Left renal cortex interstitium (tissue), 4 donors: Measurements from ENCODE around the gene FSTL1. TPM values are rescaled to one million over a fixed set of nuclear protein-coding genes. Genes with fewer than 3 reads are reported as not detected.

Source experiments
- DNase-seq, 4 donors: peaks; one replicate each; pipeline ENCODE4 v3.0.0-alpha.2; 2013; ENCODE audit warnings: low read depth in 4 of 4, low spot score in 2 of 4, missing footprints in 1 of 4
- polyA plus RNA-seq, 4 donors: library from polyadenylated mRNA; unstranded; fragments of 120-200 nt; gene quantifications; one replicate each; pipeline ENCODE4 v1.2.1, GENCODE V29; 2013; ENCODE audit not compliant: insufficient read length in 4 of 4

The FSTL1 gene
- polyA plus RNA-seq, 4 donors: 462 to 630 (median 549) TPM

DNA sequence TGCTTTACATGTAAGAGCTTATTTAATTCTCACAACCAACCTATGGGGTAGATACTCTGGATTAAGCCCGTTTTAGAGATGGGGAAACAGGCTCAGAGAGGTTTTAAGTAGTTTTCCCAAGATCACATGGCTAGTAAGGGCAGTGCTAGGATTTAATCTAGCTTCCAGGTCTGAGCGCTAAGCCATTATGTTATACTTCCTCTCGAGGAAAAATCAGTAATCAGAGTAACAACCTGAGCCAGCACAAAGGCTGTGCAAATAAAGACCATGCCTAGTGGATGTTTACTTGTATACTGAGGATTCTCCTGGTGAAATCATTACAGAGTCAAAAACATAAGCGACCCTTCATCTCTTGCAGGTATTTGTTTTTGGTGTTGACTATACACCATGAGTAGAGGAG, 9.0 kb downstream of the FSTL1 start:
- DNase-seq: no peak

DNA sequence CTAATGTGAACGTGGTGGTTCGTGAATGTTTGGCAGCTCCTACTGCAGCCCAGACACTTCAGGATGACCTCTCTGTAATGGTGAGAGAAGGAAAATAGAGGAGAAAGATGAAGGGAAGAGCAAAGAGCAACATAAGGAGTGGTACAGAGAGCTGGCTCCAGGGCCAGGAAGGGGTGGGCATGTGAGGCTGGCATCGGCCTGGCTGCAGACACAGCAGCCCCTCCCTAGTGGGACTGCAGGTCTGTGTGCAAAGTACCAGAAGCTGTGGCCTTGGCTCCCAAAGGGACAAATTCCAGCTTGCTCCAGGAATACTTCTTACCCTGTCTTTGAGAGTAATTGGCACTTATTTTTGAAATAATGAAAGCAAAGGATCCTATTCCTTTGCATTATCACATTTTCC, 10.0 kb downstream of the FSTL1 start:
- no peak for DNase-seq

DNA sequence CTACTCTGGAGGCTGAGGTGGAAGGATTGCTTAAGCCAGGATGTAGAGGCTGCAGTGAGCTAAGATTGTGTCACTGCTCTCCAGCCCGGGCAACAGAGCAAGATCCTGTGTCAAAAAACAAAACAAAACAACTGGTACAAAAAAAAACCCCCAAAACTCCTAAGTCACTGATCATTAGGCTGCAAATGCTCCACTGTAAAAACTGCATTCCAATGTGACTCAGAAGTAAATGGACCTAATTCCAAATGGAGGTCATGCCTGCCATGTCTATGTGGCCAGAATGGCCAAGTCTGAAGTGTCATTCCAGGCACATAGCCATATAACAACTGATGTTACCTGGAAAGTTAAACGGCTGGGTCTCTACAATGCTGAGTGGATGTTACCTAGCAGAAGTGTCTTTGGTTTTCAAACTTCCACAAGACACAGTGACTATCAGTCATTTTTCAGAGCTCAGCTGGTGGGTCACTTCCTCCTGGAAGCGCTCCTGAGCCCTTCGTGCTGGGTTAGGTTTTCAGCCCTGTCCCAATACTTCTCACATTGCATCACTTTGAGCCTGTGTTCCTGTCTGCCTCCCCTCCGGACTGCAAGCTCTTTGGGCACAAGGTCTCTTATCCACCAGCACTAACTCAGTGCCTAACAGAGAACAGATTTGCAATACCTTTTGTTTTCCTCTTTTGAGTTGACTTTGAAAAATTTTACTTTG, 10.6 kb downstream of the FSTL1 start:
- no peak for DNase-seq

DNA sequence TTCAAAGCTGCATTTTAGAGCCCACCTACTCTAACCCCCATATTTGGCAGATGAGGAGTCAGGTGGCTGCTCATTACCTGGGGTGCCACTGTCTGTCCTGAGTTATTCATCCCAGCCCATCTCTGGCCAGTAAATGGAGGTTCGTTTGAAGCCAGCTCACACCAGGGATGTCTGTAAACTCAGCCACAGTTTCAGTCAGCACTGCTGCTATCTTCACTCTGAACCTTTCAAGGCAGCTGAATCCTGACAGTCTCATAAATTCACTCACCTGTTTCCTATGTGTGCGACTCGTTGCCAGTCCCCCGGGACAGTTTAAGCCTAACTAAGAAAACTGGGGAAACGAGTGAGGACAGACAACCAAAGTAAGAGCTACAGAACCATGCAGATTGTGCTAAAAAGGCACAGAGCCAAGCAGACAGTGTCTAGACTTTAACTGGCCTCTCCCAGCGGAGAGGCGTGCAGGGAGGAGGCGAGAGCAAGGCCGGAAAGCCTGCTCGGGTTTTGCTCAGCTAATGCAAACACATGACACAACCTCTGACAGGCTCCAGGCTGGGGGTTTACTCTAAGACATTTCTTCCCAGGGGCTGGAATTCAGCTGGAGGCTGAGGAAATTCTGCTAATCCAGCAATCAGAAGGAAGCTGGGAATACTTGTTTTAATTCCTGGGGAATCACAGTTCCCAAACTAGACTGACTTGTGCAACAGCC, 12.0 kb downstream of the FSTL1 start:
- peak in 2 of 4 donors; percentile 67 to 72 for DNase-seq

DNA sequence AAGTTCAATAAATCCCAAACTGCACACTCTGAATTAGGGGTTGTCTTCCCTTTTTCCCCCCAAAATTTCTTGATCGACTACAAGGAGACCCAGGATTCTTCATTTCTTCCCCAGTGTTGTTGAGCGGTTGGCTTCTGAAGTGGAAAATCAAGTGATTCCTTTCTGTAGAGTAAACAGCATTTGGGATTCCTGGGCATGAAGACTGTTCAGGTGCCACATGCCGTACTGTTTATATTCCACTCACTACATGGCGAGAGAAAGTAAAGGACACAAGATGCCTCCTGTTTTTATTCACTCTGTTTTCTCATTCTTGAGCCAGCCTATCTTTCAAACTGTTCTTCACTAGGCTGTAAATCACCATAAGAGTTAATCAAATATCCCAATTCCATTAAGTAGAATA, 12.6 kb downstream of the FSTL1 start:
- DNase-seq: no peak

DNA sequence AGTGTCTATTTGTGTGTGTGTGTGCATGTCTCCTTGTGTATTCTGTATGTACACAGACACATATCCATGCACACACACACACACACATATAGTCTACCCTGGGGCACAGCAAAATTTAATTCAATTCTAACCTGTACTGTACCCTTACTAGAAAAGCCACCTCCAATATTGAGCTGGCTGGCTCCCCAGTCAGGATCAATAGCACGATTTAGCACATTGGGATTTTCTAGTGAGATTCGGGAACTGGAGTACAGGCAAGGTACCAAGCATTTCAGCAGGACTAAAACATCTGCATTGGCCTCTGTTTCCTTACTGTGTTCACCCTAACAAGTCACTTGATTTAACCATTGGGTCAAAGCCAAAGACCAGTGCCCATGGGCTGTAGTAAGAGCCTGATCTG, 13.2 kb downstream of the FSTL1 start:
- DNase-seq: no peak

DNA sequence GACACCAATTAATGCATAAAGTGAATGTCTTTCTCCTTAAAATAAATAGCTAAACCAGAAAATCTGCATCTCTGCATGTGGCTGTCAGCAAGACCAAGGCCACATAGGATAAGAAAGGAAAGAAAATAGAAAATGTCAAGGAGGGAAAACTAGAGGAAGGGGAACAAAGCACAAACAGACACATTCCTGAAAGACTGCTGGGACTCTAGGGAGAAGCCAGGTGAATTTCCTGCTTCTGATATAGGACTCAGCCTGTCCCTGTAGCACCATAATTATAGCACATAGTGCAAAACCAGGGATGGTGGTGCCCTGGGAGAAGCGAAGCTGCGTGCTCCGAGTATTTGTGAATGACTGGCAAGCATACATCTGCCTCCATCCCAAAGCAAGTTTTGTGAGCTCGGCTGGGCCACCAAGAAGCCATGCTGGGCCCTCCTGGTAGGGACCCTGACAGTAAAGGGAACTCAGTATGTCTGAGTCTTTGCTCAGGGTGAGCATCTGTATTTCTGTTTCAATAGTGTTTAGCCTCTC, 14.2 kb downstream of the FSTL1 start:
- DNase-seq: no peak

DNA sequence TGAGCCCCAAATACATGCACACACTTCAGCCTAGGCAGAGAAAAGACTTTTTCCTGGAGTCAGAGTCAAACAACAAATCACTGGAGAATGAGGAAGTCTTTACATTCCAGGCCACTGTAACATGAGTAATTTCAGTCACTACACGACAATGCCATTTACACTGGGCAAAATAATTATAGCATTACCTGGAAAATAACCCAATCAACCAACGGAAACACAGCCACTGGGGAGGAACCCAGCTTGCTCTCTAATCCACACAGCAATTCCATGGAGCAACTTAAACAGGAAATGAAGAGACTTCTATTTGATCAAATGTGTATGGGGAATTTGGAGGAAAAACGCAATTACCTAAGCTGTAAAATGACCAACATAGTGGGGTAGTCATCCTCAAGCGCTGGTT, 15.2 kb downstream of the FSTL1 start:
- DNase-seq: no peak

DNA sequence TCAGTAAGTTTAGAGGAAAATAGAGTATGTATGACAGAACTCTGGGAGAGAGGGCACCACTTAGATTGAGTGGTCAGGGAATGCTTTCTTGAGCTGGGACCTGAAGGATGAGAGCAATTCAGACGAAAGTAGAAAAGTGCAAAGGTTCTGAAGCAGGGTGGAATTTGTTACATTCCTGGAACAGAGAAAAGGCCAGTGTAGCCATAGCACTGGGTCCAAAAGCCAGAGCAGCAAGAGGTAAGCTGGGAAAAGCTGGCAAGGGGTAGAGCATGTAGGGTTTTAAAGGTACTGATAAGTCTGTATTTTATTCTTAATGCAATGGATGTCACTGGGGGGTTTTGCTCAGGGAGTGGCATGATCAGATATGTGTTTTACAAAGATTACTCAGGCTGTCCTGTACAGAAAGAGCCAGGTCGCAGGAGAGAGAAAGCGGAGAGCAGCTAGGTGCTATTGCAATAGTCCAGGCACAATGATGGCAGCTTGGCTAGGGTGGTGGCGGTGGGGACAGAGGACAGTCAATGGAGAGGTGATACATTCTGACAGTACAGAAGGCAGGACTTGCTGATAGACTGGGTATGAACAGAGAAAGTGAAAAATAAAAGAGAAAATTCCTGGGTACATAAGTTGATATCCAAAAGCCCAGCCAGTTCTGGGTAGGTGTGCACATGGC, 17.0 kb downstream of the FSTL1 start:
- DNase-seq: no peak

DNA sequence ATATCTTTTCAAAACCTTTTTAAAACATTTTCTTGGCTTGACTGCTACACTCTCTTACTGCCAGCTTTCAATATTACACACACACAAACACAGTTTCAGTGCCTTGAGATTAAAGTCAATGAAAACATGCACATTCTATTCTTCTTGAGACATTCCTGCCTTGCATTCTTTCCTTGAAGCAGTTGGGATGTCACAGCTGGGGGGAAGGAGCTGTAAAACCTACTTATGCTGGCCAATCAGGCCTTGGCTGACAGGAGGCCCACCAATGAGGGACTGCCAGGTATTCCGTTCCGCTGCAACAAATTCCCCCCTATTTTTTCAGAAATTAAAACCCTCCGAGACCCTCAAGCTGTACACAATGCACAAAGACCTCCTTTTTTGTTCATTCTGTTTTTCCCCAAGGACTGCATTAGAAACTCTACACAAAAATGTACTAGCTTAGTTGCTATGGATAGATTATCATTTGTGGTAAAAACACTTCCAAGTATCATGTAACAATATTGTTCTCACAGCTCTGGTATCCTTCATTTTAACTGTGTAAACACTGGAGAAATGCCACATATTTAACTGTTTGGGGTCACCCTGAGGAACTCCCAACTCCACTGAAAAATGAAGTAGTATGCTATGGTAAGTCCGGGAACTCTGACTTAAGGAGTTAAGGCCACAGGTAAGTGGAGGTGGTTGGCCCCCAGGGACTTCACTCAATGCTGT, 18.5 kb downstream of the FSTL1 start:
- no peak for DNase-seq

DNA sequence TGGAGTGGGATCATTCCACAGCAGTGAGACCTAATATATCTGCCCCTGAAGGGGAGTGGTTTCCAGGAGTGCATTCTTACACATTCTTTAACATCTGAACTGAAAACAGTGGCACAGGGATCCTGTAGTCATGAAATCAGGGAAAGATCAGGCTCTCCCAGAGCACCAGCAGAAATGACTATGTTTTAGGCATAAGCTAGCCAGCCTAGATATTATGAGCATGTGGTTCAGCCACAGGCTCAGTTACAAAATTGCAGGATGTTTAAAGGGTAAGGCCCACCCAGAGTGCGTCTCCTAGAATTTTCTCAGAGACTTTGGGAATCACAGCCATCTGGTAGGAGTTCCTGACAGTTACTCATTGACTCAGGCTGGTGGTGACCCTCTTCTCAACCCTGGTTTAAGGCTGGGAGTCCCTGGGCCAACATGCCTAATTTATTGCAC, 20.9 kb downstream of the FSTL1 start:
- DNase-seq: no peak

DNA sequence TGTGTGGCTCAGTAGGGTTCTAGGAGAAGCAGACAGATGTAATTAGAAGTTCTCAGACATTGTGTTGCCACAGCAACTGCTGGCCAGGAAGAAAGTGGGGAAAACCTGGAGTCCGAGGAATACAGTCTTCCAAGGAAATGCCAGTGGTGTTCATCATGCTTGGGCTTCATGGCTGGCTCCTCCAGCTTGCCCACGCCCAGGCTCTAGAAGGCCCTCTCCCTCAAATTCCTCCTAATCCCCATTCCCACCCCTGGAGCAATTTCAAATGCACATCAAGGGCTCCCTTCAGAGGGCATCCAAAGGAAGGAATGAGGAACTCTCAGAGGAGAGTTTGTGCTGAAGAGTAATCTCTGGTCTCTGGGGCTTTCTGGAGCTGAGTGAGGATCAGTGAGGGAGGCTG, 21.9 kb downstream of the FSTL1 start:
- no peak for DNase-seq

DNA sequence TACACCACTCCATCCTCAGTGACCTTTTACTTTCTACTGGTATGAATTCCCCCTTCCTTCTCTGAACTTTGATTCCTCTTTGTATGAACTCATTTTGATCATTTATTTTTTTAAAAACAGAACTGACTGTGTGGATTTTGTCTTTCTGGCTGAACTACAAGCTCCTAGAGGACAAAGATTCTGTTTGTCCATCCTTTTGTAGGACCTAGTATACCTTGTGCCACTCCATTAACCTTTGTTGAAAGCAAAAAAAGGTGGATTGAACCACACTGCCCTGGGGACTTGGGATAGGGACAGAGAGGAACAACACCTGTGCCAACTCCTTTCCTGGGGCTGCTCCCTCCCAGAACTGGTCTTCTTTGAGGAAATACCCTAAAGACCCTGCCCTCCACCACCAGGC, 23.6 kb downstream of the FSTL1 start:
- DNase-seq: no peak

DNA sequence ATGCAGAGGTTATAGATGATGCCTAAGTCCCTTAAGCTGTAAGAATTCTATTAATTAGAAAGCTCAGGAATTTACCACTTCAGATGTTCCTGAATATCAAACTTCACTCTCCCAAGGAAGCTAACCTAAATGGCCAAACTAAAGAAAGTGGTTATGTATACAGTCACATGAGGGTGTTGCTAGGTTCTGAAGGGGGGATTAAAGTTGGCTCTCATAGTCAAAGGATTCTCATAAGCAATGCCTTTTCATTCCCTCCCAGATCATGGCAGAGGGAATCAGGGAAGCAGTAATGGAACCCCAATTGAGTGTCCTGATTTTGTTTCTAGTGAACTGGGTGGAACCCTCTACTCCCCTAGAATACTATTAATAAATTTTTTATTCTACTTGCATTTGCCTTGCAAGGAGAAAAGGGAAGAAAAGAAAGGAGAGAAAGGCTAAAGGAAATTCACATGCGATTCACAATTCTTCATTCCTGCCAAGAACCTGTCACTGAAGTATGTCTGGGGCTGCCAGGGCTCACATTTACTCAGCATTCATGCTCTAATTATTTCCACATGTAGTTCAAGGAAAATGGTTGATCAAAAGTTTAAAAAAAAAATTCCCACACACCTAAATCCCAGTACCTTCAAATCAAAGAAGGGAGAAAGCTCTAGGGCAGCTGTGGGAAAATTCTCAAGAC, 25.1 kb downstream of the FSTL1 start:
- peak in 1 of 4 donors; percentile 72 for DNase-seq

DNA sequence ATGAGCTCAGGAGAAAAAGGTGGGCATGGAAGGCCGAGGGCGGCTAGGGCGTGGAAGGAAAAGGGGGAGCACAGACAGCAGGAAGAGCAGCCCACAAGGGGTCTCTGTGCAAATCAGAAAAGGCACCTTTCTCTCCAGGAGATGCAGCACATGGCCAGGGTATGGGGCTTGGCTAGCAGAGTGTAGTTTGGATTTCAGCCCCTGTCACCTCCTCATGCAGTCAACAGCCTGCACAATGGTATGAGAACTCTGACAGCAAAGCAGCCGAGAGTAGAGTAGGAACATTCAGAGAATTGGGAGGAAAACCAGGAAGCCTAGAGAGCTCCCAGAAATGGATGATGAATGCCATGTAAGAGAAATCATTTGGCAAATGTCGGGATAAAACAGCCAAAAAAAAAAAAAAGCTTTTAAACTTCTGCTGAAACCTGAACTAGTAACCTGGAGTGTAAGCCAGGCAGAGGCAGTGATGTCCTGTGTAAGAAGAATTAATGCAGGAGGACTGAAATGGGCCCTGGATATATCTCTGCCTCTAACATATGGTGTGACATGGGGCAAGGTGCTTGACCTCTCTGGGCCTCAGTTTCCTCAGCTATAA, 25.7 kb downstream of the FSTL1 start:
- no peak for DNase-seq

DNA sequence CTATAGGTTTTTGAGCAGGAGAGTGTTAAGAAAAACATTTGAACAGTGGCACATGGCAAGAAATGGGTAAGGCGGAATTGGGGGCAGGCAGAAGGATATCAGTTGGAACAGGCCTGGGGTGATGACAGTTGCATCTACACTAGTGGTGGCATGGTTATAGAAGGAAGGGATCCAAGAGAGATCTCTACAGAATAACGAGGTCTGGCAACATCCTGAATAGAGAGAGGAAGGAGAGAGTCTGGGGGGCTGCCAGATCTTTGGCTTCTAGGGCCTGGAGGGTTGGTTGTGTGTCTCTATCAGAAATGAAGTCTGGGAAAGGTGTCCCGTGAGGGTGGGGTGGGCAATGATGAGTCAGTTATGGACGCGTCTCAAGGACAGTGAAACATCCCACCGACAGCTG, 26.3 kb downstream of the FSTL1 start:
- no peak for DNase-seq

DNA sequence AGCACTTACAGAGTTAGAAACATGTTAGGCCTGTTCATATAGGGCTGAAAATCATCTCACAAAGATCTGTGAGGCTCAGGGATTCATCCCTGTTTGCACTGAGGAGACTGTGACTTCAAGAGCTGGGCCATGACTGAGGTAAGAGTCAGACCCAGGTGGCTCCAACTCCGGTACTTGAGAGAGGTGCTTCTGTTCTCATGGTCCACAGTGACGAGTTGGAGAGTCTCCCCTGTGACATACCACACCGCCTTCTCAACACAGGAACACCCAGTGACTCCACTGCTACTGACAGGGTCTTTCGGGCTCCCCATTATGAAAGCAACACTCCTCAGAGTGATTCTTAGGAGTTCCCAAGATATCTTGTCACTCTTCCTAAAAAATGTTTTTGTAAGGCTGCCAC, 27.4 kb downstream of the FSTL1 start:
- no peak for DNase-seq

DNA sequence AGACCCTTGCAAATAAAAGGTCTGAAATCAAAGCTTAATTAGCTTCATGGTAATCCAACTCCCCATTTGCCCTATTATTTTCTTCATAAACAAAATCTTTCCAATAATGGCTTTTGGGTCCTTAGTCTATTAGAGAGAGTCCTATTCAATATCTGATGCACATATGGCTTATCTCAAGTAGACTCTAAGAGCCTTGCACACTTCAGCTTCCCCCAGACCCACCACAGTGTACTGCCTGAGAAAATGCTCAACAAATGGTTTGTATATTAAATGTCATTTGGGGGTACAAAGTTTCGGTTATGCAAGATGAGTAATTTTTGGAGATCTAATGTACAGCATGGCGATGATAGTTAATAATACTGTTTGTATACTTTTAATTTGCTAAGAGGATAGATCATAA, 28.9 kb downstream of the FSTL1 start:
- no peak for DNase-seq

DNA sequence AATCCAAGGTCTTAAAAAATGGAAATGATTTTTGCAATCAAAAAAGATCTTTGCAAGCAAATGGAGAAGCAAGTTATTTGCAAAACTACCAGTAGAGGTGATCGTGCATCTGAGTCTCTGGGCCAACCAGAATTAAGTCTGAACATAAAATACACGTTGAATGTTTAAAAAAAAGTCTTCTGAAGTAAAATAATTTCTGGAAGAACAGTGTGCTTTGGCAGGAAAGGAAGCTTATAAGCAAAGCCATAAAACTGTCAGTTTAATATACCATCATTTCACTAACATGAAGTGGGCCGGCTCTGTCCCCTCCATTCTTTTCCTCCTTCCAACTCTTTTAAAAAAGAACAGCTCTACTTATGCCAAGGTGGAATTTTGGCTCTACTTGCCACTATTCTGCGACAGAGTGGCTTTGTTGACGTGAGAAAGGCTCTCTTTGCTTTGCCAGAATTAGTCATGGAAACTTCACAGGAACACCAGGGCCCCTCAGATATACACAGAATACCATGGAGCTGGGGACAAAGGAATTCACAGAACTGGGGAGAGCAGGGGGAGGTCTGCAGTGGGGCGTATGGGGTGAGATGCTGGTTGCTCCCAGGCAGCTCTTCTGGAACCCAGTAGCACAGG, 29.8 kb downstream of the FSTL1 start:
- DNase-seq: no peak

DNA sequence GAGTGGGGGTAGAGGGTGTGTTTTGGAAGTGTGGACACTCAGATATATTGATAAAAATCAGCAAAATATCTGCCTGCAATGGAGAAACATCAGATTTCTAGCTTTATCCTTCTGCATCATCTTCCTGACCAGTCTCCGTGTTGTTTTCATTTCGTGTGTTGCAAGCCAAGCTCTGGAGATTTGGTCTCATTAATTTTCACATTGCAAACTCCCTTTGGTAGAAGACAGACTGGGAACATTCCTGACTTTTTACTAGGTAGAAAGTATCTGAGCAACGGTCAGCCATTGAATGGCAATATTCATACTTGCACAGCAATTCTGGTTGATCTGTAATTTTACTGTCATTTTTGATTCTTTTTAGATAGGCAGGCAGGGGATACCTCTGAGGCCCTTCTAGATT, 30.4 kb downstream of the FSTL1 start:
- DNase-seq: no peak
